SH-SY5Y (cell line): Measurements from ENCODE around the gene ZFPM1.

ENCODE experiments used
- GATA2 ChIP-seq: IDR thresholded peaks from 2 replicates; pipeline ENCODE4 v1.6.1; 2011; ENCODE audit warnings: mild to moderate bottlenecking, low read depth, low read length
- GATA3 ChIP-seq: IDR thresholded peaks from 2 replicates; pipeline ENCODE4 v1.6.1; 2011; ENCODE audit warnings: low read depth, mild to moderate bottlenecking, low read length, moderate library complexity

DNA sequence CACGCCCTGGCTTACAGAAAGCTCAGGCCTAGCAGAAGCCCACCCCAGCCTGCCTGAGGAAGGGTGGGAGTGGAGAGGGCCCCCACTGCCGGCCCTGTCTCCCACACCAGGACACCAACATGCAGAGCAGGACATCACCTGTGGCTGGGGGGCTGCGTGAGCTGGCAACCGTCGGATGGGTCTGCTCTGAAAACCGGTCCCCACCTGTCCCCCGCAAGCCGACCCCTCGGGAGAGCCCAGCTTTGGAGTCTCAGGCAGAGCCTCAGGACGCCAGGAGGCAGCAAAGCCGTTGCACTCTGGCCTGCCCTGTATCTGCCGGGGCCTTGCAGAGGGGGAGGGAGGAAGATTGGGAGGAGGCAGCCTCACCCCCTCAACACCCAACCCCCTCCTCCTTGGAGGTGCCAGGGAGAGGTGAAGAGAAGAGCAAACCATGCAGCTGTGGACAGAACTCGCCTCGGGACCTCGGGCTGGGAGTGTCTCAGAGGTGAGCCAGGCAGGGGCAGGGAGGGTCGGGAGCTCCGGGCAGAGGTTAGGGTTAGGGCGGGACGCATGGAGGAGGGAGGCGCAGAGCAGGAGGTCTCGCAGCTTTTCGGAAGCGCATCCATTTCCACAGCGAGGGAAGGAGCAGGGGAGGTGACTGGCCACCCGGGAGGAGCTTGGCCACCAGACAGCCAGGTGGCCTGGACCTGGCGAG, 86.7 kb downstream of the ZFPM1 start:
- TF ChIP-seq GATA2 (no peak), GATA3 (no peak)
